K562 (cell line): Measurements from ENCODE around the gene INPP5E. TPM values are rescaled to one million over a fixed set of nuclear protein-coding genes. Genes with fewer than 3 reads are reported as not detected.

ENCODE experiments used
- BCOR ChIP-seq: fragments of 450-650 bp; IDR thresholded peaks from 2 replicates; pipeline ENCODE4 v1.6.1; 2016
- CAMTA2 ChIP-seq: fragments of 250-450 bp; sonication (Bioruptor Pico); conservative IDR thresholded peaks from 2 replicates; pipeline ENCODE4 v1.5.1; 2022
- COPS2 ChIP-seq: fragments of 450-650 bp; conservative IDR thresholded peaks from 2 replicates; pipeline ENCODE4 v1.6.1; 2016; ENCODE audit warnings: mild to moderate bottlenecking, moderate library complexity
- DIDO1 ChIP-seq: fragments of 450-650 bp; IDR thresholded peaks from 2 replicates; pipeline ENCODE4 v1.6.1; 2016; ENCODE audit warnings: low read depth, missing biosample characterization, missing genetic modification characterization
- FOXK1 ChIP-seq: sonication (generic); formaldehyde crosslinking; IDR thresholded peaks from 2 replicates; pipeline ENCODE4 v1.8.0; 2022; ENCODE audit warnings: missing genetic modification reagents, mild to moderate bottlenecking, borderline replicate concordance
- HLTF ChIP-seq: fragments of 450-650 bp; IDR thresholded peaks from 2 replicates; pipeline ENCODE4 v1.6.1; 2016
- KLF16 ChIP-seq: IDR thresholded peaks from 2 replicates; pipeline ENCODE4 v1.6.1; 2016; ENCODE audit warnings: antibody characterized with exemption
- MCM5 ChIP-seq: fragments of 450-650 bp; IDR thresholded peaks from 2 replicates; pipeline ENCODE4 v1.6.1; 2016; ENCODE audit warnings: low read depth
- MECOM ChIP-seq: fragments of 250-450 bp; sonication (Bioruptor Pico); IDR thresholded peaks from 2 replicates; pipeline ENCODE4 v1.8.0; 2022; ENCODE audit warnings: inconsistent platforms
- ZNF586 ChIP-seq: fragments of 450-650 bp; formaldehyde crosslinking; conservative IDR thresholded peaks from 2 replicates; pipeline ENCODE4 v1.4.0; 2020; ENCODE audit warnings: mild to moderate bottlenecking, moderate library complexity
- polyA plus RNA-seq, 8 experiments: library from polyadenylated mRNA; depleted of rRNA in 4 of 8; stranded (reverse) in 5 of 8; unstranded in 3 of 8; fragments of >200 nt; fragmentation: Nextera tagmentation in 2 of 8; fragmentation: Illumina TruSeq in 1 of 8; extraction: Ambion mirVana in 2 of 8; extraction: Trizol in 1 of 8; gene quantifications; 2 replicates each; pipeline versions ENCODE4 v1.2.1 to v1.2.3, GENCODE V29; 2011 to 2014; ENCODE audit warnings: inconsistent platforms in 1 of 8, missing spikeins in 1 of 8
- total RNA-seq, 7 experiments: library from RNA; depleted of rRNA in 6 of 7; stranded (reverse); fragments of >200 nt in 6 of 7; fragmentation: Illumina TruSeq in 2 of 7; extraction: Trizol in 2 of 7; gene quantifications; 2 replicates each; pipeline versions ENCODE4 v1.2.1 to v1.2.3, GENCODE V29; 2011 to 2021; ENCODE audit warnings: low replicate concordance in 1 of 7
- TF ChIP-seq, protein P1 (sequence below): fragments of 450-650 bp; IDR thresholded peaks from 2 replicates; pipeline ENCODE4 v1.6.1; 2018; ENCODE audit not compliant: partially characterized antibody
- TF ChIP-seq, protein P2 (sequence below): sonication (generic); formaldehyde crosslinking; IDR thresholded peaks from 2 replicates; pipeline ENCODE4 v1.8.0; 2023; ENCODE audit warnings: missing genetic modification reagents, mild to moderate bottlenecking, borderline replicate concordance
- TF ChIP-seq, protein P3 (sequence below): fragments of 250-450 bp; sonication (Bioruptor Pico); IDR thresholded peaks from 2 replicates; pipeline ENCODE4 v1.8.0; 2021; ENCODE audit warnings: borderline replicate concordance, mild to moderate bottlenecking, moderate library complexity; ENCODE audit not compliant: poor library complexity, severe bottlenecking
- TF ChIP-seq, protein P4 (sequence below): sonication (generic); formaldehyde crosslinking; IDR thresholded peaks from 2 replicates; pipeline ENCODE4 v1.9.0; 2022; ENCODE audit warnings: mild to moderate bottlenecking, missing genetic modification reagents
- TF ChIP-seq, protein P5 (sequence below): fragments of 450-650 bp; formaldehyde crosslinking; IDR thresholded peaks from 2 replicates; pipeline ENCODE4 v1.4.0; 2020; ENCODE audit warnings: mild to moderate bottlenecking, moderate library complexity

Gene INPP5E
- total and polyA plus RNA-seq, 9 of the 15 experiments (the other 6 are each of a cell fraction or from before 2014, with no cell fraction given): 0.38 to 17.4 (median 4.9) TPM

DNA sequence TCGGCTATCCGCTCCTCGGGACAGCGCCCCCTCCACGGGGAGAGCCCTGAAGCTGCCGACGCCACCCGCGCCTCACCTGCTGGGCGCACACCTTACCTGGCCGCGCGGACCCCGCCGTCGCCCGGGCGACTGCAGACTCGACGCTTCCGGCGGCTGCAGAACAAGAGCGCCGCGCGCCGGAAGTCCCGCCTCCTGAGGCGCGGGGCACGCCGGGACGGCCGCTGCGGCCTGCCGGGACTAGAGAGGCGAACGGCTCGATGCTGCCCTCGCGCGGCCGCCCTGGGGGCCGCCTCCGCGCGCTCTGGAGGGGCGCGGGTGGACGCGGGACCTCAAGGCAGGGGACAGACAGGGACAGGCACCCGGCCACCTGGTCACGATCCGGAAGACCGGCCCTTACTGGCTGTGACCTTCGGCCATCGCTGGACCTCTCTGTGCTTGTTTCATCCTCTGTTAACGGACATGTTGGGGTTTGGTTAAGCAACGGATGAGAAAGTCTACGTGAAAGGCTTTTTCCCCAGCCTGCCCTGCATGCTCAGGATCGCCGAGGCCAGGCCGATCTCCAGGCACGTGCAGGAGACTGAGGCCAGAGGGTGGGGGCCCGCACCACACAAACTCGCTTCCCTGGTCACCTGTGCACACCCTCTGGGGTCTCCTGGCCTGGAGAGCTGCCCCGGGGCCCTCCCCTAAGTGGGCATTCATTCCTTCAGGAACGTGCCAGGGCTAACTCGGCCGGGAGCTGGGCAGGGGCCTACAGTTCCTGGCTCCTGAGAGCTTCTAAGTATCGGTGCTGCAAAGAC, 39.4 kb downstream of the INPP5E start, which contains the start of gene SNAPC4 (continued):
- TF ChIP-seq, protein P1, sequence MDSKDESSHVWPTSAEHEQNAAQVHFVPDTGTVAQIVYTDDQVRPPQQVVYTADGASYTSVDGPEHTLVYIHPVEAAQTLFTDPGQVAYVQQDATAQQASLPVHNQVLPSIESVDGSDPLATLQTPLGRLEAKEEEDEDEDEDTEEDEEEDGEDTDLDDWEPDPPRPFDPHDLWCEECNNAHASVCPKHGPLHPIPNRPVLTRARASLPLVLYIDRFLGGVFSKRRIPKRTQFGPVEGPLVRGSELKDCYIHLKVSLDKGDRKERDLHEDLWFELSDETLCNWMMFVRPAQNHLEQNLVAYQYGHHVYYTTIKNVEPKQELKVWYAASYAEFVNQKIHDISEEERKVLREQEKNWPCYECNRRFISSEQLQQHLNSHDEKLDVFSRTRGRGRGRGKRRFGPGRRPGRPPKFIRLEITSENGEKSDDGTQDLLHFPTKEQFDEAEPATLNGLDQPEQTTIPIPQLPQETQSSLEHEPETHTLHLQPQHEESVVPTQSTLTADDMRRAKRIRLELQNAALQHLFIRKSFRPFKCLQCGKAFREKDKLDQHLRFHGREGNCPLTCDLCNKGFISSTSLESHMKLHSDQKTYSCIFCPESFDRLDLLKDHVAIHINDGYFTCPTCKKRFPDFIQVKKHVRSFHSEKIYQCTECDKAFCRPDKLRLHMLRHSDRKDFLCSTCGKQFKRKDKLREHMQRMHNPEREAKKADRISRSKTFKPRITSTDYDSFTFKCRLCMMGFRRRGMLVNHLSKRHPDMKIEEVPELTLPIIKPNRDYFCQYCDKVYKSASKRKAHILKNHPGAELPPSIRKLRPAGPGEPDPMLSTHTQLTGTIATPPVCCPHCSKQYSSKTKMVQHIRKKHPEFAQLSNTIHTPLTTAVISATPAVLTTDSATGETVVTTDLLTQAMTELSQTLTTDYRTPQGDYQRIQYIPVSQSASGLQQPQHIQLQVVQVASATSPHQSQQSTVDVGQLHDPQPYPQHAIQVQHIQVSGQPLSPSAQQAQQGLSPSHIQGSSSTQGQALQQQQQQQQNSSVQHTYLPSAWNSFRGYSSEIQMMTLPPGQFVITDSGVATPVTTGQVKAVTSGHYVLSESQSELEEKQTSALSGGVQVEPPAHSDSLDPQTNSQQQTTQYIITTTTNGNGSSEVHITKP: no peak
- TF ChIP-seq BCOR (no peak), MCM5 (no peak), FOXK1 (CRISPR knock-in tag) (no peak), MECOM (CRISPR knock-in tag) (no peak), DIDO1 (tag) (no peak), ZNF586 (CRISPR knock-in tag) (no peak), CAMTA2 (CRISPR knock-in tag) (no peak), HLTF (no peak), COPS2 (no peak), KLF16 (no peak)
- TF ChIP-seq, protein P2, sequence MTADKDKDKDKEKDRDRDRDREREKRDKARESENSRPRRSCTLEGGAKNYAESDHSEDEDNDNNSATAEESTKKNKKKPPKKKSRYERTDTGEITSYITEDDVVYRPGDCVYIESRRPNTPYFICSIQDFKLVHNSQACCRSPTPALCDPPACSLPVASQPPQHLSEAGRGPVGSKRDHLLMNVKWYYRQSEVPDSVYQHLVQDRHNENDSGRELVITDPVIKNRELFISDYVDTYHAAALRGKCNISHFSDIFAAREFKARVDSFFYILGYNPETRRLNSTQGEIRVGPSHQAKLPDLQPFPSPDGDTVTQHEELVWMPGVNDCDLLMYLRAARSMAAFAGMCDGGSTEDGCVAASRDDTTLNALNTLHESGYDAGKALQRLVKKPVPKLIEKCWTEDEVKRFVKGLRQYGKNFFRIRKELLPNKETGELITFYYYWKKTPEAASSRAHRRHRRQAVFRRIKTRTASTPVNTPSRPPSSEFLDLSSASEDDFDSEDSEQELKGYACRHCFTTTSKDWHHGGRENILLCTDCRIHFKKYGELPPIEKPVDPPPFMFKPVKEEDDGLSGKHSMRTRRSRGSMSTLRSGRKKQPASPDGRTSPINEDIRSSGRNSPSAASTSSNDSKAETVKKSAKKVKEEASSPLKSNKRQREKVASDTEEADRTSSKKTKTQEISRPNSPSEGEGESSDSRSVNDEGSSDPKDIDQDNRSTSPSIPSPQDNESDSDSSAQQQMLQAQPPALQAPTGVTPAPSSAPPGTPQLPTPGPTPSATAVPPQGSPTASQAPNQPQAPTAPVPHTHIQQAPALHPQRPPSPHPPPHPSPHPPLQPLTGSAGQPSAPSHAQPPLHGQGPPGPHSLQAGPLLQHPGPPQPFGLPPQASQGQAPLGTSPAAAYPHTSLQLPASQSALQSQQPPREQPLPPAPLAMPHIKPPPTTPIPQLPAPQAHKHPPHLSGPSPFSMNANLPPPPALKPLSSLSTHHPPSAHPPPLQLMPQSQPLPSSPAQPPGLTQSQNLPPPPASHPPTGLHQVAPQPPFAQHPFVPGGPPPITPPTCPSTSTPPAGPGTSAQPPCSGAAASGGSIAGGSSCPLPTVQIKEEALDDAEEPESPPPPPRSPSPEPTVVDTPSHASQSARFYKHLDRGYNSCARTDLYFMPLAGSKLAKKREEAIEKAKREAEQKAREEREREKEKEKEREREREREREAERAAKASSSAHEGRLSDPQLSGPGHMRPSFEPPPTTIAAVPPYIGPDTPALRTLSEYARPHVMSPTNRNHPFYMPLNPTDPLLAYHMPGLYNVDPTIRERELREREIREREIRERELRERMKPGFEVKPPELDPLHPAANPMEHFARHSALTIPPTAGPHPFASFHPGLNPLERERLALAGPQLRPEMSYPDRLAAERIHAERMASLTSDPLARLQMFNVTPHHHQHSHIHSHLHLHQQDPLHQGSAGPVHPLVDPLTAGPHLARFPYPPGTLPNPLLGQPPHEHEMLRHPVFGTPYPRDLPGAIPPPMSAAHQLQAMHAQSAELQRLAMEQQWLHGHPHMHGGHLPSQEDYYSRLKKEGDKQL (CRISPR knock-in tag): no peak
- TF ChIP-seq, protein P3, sequence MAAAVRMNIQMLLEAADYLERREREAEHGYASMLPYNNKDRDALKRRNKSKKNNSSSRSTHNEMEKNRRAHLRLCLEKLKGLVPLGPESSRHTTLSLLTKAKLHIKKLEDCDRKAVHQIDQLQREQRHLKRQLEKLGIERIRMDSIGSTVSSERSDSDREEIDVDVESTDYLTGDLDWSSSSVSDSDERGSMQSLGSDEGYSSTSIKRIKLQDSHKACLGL (CRISPR knock-in tag): peak; percentile 26
- TF ChIP-seq, protein P4, sequence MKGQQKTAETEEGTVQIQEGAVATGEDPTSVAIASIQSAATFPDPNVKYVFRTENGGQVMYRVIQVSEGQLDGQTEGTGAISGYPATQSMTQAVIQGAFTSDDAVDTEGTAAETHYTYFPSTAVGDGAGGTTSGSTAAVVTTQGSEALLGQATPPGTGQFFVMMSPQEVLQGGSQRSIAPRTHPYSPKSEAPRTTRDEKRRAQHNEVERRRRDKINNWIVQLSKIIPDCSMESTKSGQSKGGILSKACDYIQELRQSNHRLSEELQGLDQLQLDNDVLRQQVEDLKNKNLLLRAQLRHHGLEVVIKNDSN (CRISPR knock-in tag): 0 out of 2 replicates have a peak, but pooled peaks have one; percentile 22
- TF ChIP-seq, protein P5, sequence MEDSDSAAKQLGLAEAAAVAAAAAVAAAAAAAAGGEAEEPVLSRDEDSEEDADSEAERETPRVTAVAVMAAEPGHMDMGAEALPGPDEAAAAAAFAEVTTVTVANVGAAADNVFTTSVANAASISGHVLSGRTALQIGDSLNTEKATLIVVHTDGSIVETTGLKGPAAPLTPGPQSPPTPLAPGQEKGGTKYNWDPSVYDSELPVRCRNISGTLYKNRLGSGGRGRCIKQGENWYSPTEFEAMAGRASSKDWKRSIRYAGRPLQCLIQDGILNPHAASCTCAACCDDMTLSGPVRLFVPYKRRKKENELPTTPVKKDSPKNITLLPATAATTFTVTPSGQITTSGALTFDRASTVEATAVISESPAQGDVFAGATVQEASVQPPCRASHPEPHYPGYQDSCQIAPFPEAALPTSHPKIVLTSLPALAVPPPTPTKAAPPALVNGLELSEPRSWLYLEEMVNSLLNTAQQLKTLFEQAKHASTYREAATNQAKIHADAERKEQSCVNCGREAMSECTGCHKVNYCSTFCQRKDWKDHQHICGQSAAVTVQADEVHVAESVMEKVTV (CRISPR knock-in tag): 0 out of 2 replicates have a peak, but pooled peaks have one; percentile 47
